Hepatocyte (in vitro differentiated cells): ENCODE measurements around the gene PPP1R12A. TPM values are rescaled to one million over a fixed set of nuclear protein-coding genes. Genes with fewer than 3 reads are reported as not detected.

Source experiments
- DNase-seq: peaks from one replicate; pipeline ENCODE4 v3.0.0-alpha.2; 2016; ENCODE audit warnings: low spot score
- H2AFZ ChIP-seq: fragments of 200-600 bp; sonication (generic); 2 replicates; pipeline ENCODE4 v1.6.0; 2016; ENCODE audit warnings: antibody characterized with exemption, mild to moderate bottlenecking
- H3K27ac ChIP-seq: fragments of 200-600 bp; sonication (generic); 2 replicates; pipeline ENCODE4 v1.5.1; 2016; ENCODE audit warnings: mild to moderate bottlenecking
- H3K27me3 ChIP-seq: fragments of 200-600 bp; sonication (generic); 2 replicates; pipeline ENCODE4 v1.6.1; 2016
- H3K36me3 ChIP-seq: fragments of 200-600 bp; sonication (generic); replicated peaks from 2 replicates; pipeline ENCODE4 v1.5.1; 2016; ENCODE audit warnings: low read depth; ENCODE audit not compliant: insufficient read depth
- H3K4me1 ChIP-seq: fragments of 200-600 bp; sonication (generic); 2 replicates; pipeline ENCODE4 v1.5.1; 2016; ENCODE audit warnings: mild to moderate bottlenecking, moderate library complexity; ENCODE audit not compliant: insufficient read depth
- H3K4me2 ChIP-seq: fragments of 200-600 bp; sonication (generic); 2 replicates; pipeline ENCODE4 v1.6.0; 2016
- H3K4me3 ChIP-seq: fragments of 200-600 bp; sonication (generic); 2 replicates; pipeline ENCODE4 v1.5.1; 2016; ENCODE audit warnings: mild to moderate bottlenecking
- H3K79me2 ChIP-seq: fragments of 200-600 bp; sonication (generic); 2 replicates; pipeline ENCODE4 v1.6.0; 2017; ENCODE audit warnings: mild to moderate bottlenecking
- H3K9me2 ChIP-seq: fragments of 200-600 bp; sonication (generic); replicated peaks from 2 replicates; pipeline ENCODE4 v1.6.0; 2017; ENCODE audit warnings: mild to moderate bottlenecking; ENCODE audit not compliant: insufficient read depth
- H3K9me3 ChIP-seq: fragments of 200-600 bp; sonication (generic); 2 replicates; pipeline ENCODE4 v1.5.1; 2016; ENCODE audit warnings: low read depth, mild to moderate bottlenecking
- H4K20me1 ChIP-seq: fragments of 200-600 bp; sonication (generic); 2 replicates; pipeline ENCODE4 v1.6.0; 2016; ENCODE audit warnings: mild to moderate bottlenecking; ENCODE audit not compliant: insufficient read depth, poor library complexity, severe bottlenecking
- CTCF ChIP-seq: fragments of 200-600 bp; sonication (generic); IDR thresholded peaks from 2 replicates; pipeline ENCODE4 v1.5.1; 2016; ENCODE audit warnings: antibody characterized with exemption, mild to moderate bottlenecking; ENCODE audit not compliant: poor library complexity
- EZH2 ChIP-seq: fragments of 200-600 bp; sonication (generic); IDR thresholded peaks from 2 replicates; pipeline ENCODE4 v1.6.1; 2016; ENCODE audit warnings: antibody characterized with exemption, mild to moderate bottlenecking, borderline replicate concordance
- EZH2phosphoT487 ChIP-seq: fragments of 200-600 bp; sonication (generic); IDR thresholded peaks from one replicate; pipeline ENCODE4 v1.6.1; 2018; ENCODE audit warnings: antibody characterized with exemption, mild to moderate bottlenecking, low read depth, moderate library complexity; ENCODE audit not compliant: unreplicated experiment, severe bottlenecking
- WGBS: methylation state at CpG from one replicate; pipeline ENCODE4 v1.1.6; 2016; ENCODE audit warnings: low lambda C conversion rate; ENCODE audit errors: missing lambda C conversion rate; 5-methylcytosine and 5-hydroxymethylcytosine counted together
- polyA plus RNA-seq: library from polyadenylated mRNA; unstranded; fragments of >200 nt; fragmentation: Nextera tagmentation; extraction: Ambion mirVana; gene quantifications from 2 replicates; pipeline ENCODE4 v1.2.1, GENCODE V29; 2016
- total RNA-seq: library from RNA; depleted of rRNA; stranded (reverse); fragments of >200 nt; gene quantifications from 2 replicates; pipeline ENCODE4 v1.2.3, GENCODE V29; 2014

PPP1R12A gene
- 59.9 and 71.7 TPM in 2 replicates for total RNA-seq
- polyA plus RNA-seq = 74.0 and 84.6 TPM in 2 replicates

- H3K27me3 ChIP-seq = no peaks in the 10 kb centered on the region
- H2AFZ ChIP-seq = peak within 1 kb of the TSS; percentile 72
- H3K4me3 ChIP-seq = peak within 1 kb of the TSS; percentile 95
- no peak for TF ChIP-seq EZH2phosphoT487
- TF ChIP-seq CTCF = no peak
- H3K4me2 ChIP-seq = peak within 1 kb of the TSS; percentile 77
- no peaks in the 10 kb centered on the region for H3K36me3 ChIP-seq
- H3K79me2 ChIP-seq = peaks cover 60% of the 10 kb centered on the region
- no peaks in the 10 kb centered on the region for H3K9me2 ChIP-seq
- no peaks in the 10 kb centered on the region for H3K9me3 ChIP-seq
- H4K20me1 ChIP-seq = peaks cover 36% of the 10 kb centered on the region
- H3K4me1 ChIP-seq = peaks cover 19% of the 10 kb centered on the region
- H3K27ac ChIP-seq = peak within 1 kb of the TSS; percentile 99
- 1% methylated on average over 38 of the region's 44 CpGs for WGBS
- DNase-seq = peak; percentile 99
Measured at GRCh38 chr12:79935021-79935623, at the start of gene PPP1R12A. PPP1R12A (minus strand) TSS chr12:79935097; CDS start chr12:79934931, 166 bp downstream.

- Histone ChIP-seq H3K27me3 (no peaks in the 10 kb centered on the region), H3K9me2 (no peaks in the 10 kb centered on the region), H3K9me3 (no peaks in the 10 kb centered on the region), H3K4me2 (peak overlapping the region; percentile 11), H3K4me1 (peaks cover 4% of the 10 kb centered on the region), H2AFZ (peak overlapping the region; percentile 7), H3K79me2 (no peaks in the 10 kb centered on the region), H3K36me3 (no peaks in the 10 kb centered on the region), H3K4me3 (no peak overlapping the region), H4K20me1 (no peaks in the 10 kb centered on the region), H3K27ac (peak overlapping the region; percentile 18)
- peak; percentile 24 for DNase-seq
- 63% methylated on average over 6 of the region's 6 CpGs for WGBS
- TF ChIP-seq EZH2 (no peak), CTCF (no peak), EZH2phosphoT487 (no peak)
Measured at GRCh38 chr12:79983986-79984620, 49.2 kb upstream of the PPP1R12A start.

GRCh38 chr12:79983492-79983891 lies 48.6 kb upstream of the PPP1R12A start:
- Histone ChIP-seq H3K27me3 (no peaks in the 10 kb centered on the region), H3K79me2 (no peaks in the 10 kb centered on the region), H3K4me1 (peaks cover 4% of the 10 kb centered on the region), H3K4me2 (peak overlapping the region; percentile 11), H3K9me2 (no peaks in the 10 kb centered on the region), H4K20me1 (no peaks in the 10 kb centered on the region), H3K4me3 (no peak overlapping the region), H3K36me3 (no peaks in the 10 kb centered on the region), H3K9me3 (no peaks in the 10 kb centered on the region), H3K27ac (peak overlapping the region; percentile 18), H2AFZ (no peak overlapping the region)
- 70% methylated on average over 2 of the region's 2 CpGs for WGBS
- TF ChIP-seq CTCF = no peak
- no peak for TF ChIP-seq EZH2
- TF ChIP-seq EZH2phosphoT487 = no peak
- no peak for DNase-seq
